ENCODE data around the gene GM2A.
"Not testable (repeated sequence)": the region's sequence is repeated elsewhere in the genome, so short reads cannot be mapped to it uniquely, and the experiment has no call there.

The GM2A gene

DNA sequence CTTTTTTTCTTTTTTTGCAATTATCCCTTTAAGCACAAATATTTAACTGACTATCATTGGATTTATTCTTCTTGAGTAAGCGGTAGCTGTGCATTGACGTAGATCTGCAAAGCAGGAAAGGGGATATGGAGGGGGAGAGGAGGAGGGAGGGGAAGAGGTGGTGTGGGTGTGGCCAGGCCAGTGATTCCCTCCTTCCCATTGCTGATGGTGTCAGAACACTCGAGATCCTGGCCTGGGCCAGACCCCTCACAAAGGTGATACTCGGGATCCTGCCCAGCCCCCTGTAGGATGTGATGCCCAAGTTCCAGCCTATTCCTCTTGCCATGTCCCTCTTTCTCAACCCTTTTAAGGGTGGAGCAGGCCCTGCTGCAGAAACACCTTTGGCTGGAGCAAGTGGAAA lies 40.6 kb downstream of the GM2A start:
- no peak for DNase-seq (ENCODE audit: low spot score)

DNA sequence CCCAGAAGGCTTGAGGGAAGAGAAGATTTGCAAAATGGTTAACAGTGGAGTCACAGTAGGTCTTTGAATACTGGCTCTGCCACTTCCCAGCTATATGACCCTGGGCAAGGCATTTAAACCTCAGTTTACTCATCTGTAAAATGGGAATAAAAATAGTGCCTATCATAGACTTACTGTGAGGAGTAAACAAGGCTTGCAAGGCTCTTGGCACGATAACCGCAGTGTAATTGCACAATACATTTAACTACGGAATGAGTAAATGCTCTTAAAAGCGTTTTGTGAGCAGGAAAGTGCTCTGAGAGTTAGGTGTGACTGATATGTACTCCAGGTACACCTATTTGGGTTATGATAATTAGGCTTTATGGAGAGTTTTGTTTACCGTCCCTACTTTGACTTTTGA lies 42.2 kb downstream of the GM2A start:
- DNase-seq (ENCODE audit: low spot score): no peak

DNA sequence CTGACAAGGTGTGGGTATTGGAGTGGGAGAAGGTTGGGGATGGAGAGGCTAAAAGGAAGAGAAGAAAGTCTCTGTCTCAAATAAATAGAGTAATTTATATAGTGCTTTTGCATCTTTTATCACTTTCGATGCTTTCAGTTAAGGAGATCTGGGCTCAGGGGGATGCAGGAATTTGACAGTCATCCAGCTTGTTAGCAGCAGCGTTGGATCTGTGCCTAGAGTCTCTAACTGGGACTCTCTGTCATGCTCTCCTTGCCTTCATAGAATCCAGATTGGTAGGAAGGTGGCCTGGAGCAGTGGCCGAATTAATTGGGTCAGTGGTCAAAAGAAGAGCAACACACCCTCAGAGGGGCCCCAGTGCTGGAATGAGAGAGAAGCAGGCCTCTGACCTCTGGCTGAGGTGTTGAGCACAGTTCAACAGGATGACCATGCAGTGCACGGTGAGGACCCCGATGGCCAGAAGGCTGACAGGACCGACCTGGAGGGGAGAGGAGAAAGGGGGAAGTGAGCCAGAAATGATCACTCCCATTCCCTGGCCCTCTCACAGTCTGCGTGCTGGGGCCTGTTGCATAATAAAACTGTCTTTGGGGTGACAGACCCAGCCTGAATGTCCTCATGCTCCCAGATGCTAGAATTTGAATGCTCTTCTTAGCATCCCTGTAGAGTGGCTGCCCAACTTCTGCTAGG lies 42.9 kb downstream of the GM2A start:
- DNase-seq (ENCODE audit: low spot score): no peak

DNA sequence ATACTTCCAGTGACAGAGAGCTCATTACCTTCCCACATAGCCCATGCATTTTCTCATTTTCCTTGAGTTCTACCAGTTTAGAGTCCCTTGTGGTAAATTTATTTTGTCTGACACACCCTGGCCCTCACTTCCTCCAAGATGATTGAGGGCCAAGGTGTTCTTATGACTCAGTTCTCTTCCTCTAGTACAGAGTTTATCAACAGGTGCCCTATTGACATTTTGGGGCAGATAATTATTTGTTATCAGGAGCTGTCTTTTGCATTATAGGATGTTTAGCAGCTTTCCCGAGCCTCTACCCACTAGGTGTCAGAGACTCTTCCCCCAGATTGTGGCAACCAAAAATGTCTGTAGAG lies 43.5 kb downstream of the GM2A start:
- no peak for DNase-seq (ENCODE audit: low spot score)

DNA sequence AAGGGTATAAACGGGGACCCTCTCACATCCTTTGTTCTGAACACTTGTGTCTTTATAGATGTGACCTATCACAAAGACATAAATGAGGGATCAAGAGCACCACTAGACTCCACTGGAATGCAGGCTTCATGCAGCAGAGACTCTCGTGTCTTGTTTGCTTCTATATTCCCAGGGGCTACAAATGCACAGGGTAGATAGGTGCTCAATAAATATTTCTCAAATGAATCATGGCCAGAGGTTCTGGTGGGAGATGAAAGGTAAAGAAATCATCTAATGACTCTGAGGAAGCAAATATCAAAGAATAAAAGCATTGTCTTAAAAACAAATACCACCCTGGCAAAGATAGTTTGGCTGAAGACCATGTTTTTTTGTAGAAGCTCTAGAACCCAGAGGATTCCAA lies 44.0 kb downstream of the GM2A start:
- no peak for DNase-seq (ENCODE audit: low spot score)

DNA sequence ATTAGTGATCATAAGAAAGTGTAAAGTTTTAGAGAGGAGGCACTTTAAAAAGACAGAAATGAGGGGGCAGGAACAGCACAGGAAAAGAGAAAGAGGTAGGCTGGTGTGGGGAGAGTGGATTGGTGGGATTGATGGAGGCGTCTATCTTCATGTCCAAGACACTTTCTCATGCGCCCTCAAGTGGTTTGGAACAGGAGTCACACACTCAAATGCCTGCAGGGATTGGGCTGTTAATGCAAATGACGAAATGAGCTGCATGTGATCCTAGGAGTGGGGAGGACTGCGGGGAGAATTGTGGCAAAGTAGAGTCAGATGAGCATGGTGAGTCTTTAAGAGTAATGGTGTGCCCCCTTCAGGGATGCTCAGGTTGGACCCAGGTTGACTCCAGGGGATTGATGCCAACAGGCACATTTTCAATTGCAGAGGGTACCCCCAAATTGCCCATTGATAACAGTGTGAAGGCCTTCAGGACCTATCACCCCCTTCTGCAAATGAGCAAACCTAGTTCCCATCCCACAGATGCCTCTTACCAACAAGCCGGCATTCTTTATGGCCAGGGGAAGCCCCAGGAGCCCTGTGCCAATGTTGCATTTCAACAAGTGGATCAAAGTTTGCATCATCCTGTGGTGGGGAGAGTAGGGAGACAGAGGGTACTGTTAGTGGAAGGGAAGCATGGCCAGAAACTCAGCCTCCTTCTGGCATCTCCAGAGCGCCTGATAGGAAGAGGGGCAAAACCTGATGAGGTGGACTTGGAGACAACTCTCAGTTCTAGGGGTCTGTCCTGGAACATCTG lies 45.3 kb downstream of the GM2A start:
- DNase-seq (ENCODE audit: low spot score): peak; percentile 65

DNA sequence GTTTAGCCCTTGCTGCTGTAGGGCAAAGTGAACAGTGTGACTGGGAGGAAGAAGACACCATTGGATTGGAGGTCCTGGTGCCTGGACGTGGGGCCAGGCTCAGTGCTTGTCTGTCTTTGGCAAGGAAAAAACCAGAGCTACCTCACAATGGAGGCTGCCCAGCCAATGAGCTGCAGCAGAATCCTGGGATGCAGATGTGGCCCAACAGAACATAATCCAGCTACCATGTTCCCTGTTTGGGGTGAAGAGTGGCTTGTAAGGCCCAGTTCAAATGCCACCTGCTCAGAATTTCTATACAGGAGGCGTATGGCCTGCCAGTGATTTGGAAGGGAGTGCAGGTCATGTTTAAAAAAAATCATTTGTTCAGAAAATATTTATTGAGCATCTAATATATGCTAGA lies 50.7 kb downstream of the GM2A start, which contains the start of gene SLC36A3:
SLC36A3 (minus strand) TSS at position 101 of the 400 bp plus-strand sequence. CDS start 412 bp downstream, outside the sequence.
- no peak for DNase-seq (ENCODE audit: low spot score)

DNA sequence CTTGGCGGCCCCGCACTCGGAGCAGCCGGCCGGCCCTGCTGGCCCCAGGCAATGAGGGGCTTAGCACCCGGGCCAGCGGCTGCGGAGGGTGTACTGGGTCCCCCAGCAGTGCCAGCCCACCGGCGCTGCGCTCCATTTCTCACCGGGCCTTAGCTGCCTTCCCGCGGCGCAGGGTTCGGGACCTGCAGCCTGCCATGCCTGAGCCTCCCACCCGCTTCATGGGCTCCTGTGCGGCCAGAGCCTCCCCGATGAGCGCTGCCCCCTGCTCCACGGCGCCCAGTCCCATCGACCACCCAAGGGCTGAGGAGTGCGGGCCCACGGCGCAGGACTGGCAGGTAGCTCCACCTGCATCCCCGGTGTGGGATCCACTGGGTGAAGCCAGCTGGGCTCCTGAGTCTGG lies 56.3 kb downstream of the GM2A start:
- not testable (repeated sequence) for DNase-seq (ENCODE audit: low spot score)

DNA sequence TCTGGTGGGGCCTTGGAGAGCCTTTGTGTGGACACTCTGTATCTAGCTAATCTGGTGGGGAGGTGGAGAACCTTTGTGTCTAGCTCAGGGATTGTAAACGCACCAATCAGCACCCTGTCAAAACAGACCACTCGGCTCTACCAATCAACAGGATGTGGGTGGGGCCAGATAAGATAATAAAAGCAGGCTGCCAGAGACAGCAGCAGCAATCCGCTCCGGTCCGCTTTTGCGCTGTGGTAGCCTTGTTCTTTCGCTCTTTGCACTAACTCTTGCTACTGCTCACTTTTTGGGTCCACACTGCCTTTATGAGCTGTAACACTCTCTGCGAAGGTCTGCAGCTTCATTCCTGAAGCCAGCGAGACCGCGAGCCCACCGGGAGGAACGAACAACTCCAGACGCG lies 56.8 kb downstream of the GM2A start:
- not testable (repeated sequence) for DNase-seq (ENCODE audit: low spot score)

DNA sequence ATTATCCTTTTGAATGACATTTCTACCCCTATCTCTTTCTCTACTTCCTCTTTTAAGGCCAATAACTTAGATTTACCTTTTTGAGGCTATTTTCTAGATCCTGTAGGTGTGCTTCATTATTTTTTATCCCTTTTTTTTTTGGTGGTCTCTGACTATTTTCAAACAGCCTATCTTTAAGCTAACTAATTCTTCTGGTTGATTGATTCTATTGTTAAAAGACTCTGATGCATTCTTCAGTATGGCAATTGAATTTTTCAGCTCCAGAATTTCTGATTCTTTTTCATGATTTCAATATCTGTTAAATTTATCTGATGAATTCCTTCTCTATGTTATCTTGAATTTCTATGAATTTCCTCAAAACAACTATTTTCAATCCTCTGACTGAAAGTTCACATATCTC lies 57.9 kb downstream of the GM2A start:
- DNase-seq (ENCODE audit: low spot score): no peak

DNA sequence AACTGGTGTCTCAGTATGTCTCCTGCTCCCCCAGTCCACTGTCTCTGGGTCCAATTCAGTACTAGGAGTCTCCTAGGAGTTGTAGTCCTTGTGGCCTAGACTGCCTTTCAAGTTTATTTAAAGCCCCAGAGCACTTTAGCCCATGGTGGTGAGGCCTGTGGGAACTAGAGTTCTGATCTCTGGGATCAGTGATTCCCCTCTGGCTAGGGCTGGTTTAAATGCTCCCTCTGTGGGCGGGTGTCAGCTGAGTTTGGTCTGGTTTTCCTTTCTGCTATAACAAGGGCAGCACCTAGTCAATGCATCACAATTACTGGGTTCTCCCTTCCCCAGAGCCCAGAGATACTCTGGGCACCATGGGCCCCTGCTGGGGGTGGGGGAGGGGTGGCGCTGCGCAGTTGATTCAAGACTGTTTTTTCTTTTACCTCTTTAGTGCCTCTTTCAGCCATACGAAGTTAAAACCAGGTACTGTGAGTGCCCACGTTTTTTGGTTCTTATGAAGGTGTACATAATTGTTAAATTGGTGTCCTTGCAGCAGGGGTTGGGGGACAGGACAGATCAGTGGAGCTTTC lies 59.9 kb downstream of the GM2A start:
- DNase-seq (ENCODE audit: low spot score): no peak

DNA sequence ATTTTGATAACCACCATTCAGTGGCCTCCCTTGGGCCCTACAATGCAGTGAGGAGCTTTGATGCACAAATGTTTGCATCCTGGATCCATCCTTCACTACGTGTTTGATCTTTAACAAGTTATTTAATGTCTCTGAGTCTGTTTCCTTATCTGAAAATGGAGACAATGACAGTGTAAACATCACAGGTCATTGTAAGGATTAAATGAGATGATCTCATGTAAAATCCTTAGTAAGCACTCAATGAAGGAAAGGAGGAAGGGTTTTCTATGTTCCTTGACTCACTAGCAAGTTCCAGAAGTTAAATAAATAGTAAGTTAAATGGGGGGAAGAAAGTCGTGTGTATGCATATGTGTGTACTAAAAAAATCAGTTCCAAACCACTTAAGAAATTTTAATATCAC lies 60.4 kb downstream of the GM2A start:
- no peak for DNase-seq (ENCODE audit: low spot score)

DNA sequence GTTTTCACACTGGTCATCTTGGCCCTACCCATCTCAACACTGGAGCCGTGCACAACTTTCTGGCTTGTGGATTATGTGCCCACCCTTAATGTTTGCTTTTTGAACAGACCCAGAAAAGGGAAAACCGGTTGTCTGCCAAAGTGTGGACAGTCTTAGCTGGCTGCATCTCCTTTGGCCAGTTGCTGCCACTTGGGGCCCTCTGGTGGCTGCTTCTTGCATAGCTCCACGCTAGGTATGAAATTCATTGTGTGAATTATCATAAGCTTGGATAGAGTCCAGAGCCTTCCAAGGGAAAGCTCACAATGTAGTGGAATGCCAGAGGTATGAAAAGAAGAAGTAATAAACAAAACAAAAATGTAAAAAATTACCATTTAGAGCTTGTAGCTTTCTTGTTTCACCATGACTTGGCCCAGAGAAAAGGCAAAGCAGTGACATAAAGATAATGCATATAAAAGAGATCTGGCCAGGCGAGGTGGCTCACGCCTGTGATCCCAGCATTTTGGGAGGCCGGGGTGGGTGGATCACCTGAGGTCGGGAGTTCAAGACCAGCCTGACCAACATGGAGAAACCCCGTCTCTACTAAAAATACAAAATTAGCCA lies 63.1 kb downstream of the GM2A start:
- peak; percentile 63 for DNase-seq (ENCODE audit: low spot score)

DNA sequence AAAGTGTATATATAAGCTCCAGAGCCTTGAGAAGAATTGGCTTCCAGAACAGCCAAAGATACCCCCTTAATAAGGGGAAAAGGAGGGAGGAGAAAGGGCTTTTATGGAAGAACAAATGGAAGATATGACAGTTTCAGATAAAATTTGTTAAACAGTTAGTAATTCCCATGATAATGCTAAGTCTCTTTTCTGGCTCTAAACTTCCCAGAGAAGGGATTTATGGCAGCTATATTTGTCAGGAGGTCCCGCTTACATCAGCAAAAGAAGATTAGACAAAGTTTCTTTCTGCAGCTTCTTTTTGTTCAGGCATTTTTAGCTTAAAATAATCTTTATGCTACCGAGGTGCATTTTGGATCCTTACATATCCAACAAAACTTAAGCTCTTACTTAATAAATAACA lies 64.9 kb downstream of the GM2A start:
- no peak for DNase-seq (ENCODE audit: low spot score)

DNA sequence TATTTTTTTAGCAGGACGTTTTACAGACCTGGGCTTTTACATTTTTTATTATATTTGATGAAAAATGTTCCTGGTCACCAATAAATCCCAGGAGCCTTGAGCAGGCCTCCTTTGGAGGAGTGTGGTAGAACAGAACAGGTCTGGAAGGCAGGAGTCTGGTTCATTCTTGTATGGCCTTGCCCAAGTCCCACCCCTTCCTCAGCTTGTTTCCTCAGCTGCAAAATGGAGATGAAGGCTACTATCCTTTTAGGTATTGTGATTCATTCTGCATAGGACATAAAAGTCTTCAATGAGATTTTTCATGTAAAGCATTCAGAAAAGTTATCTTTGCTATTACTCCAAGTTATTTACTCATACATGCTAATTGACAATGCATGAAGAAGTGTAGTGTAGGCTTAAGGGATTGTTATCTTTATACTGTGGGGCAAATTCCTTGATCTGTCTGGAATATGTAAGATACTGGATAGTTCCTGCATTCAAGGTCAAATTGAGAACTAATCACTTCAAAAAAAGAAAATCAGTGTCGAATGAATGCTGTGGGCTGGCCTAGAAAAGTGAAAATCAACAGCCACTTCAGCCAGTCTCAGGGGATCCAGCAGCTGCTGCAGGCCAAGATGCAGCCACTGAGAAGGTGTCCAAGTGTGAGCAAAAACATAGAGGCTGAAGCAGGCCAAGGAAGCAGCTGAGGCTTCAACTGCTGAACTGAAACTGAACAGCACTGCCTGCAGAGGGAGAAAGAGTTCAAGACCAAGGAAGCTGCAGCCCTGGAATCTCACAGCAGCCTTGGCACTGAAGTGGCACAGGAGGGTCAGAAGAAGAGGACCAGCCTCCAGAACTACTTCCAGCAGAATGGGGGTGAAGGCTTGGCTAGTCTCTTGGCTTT lies 66.1 kb downstream of the GM2A start:
- DNase-seq (ENCODE audit: low spot score): peak; percentile 6

Measured in kidney tubule cell (primary cell).